ENCODE data around the gene ELOVL5. TPM values are rescaled to one million over a fixed set of nuclear protein-coding genes. Genes with fewer than 3 reads are reported as not detected.

ELOVL5 gene
- total and polyA plus RNA-seq, 4 donors = 22.1 to 77.8 (median 57.8) TPM

- no peak for DNase-seq (ENCODE audit: low spot score)
- Histone ChIP-seq H3K9ac (ENCODE audit: low read depth in 1 of 2, low read length in 2 of 2) (no peak overlapping the region), H3K27ac (ENCODE audit: low read depth in 1 of 2, low read length in 2 of 2) (no peak overlapping the region), H3K4me3 (ENCODE audit: low read depth in 1 of 3, low read length in 3 of 3) (no peak overlapping the region), H3K27me3 (ENCODE audit: control insufficient read depth in 4 of 4, insufficient read depth in 4 of 4, low read length in 3 of 4) (no peaks in the 10 kb centered on the region), H3K4me1 (ENCODE audit: control insufficient read depth in 4 of 4, insufficient read depth in 4 of 4, low read length in 3 of 4) (peaks cover 4 to 30% (median 25%) of the 10 kb centered on the region in 4 donors), H3K36me3 (ENCODE audit: control insufficient read depth in 4 of 4, insufficient read depth in 3 of 4, low read depth in 1 of 4, low read length in 3 of 4) (no peaks in the 10 kb centered on the region), H3K9me3 (ENCODE audit: control insufficient read depth in 4 of 4, low read length in 3 of 4) (no peaks in the 10 kb centered on the region)
- 84% methylated on average over 4 of the region's 4 CpGs for WGBS
- TF ChIP-seq FOXA1 (IDR thresholded peaks at IDR 0.05) (no peak), SP1 (IDR thresholded peaks at IDR 0.05) (no peak), TAF1 (conservative IDR thresholded peaks at IDR 0.05) (no peak), RAD21 (IDR thresholded peaks at IDR 0.05) (no peak), JUND (IDR thresholded peaks at IDR 0.05) (no peak), FOXA2 (IDR thresholded peaks at IDR 0.05) (no peak), HNF4A (conservative IDR thresholded peaks at IDR 0.05) (no peak), YY1 (IDR thresholded peaks at IDR 0.05) (no peak), GABPA (IDR thresholded peaks at IDR 0.05 in 1 of 2, conservative IDR thresholded peaks at IDR 0.05 in 1 of 2) (no peak), ZBTB33 (IDR thresholded peaks at IDR 0.05) (no peak), MAX (IDR thresholded peaks at IDR 0.05) (no peak), ATF3 (IDR thresholded peaks at IDR 0.05) (no peak), REST (IDR thresholded peaks at IDR 0.05) (no peak), CTCF (IDR thresholded peaks at IDR 0.05; ENCODE audit: low read depth, low read length, missing input control) (no peak), HNF4G (IDR thresholded peaks at IDR 0.05) (no peak), NR2F2 (IDR thresholded peaks at IDR 0.05) (no peak), RXRA (IDR thresholded peaks at IDR 0.05) (no peak), EGR1 (IDR thresholded peaks at IDR 0.05; ENCODE audit: low read depth in 2 of 2) (no peak)
Measured at GRCh38 chr6:53373638-53374037, 24.9 kb upstream of the ELOVL5 start.
